OCI-LY7 (cell line): Measurements from ENCODE around the gene C1orf198.

Experiments used
- EZH2phosphoT487 ChIP-seq: fragments of 200-600 bp; sonication (generic); IDR thresholded peaks from 2 replicates; pipeline ENCODE4 v1.6.1; 2018; ENCODE audit warnings: low read depth, borderline replicate concordance, mild to moderate bottlenecking, mixed run types, antibody characterized with exemption, low read length, moderate library complexity, mixed read lengths
- TF ChIP-seq, protein P1 (sequence below): fragments of 200-600 bp; sonication (generic); conservative IDR thresholded peaks from 2 replicates; pipeline ENCODE4 v1.5.1; 2014; ENCODE audit warnings: mild to moderate bottlenecking, antibody characterized with exemption, low read length, moderate library complexity, mixed read lengths

DNA sequence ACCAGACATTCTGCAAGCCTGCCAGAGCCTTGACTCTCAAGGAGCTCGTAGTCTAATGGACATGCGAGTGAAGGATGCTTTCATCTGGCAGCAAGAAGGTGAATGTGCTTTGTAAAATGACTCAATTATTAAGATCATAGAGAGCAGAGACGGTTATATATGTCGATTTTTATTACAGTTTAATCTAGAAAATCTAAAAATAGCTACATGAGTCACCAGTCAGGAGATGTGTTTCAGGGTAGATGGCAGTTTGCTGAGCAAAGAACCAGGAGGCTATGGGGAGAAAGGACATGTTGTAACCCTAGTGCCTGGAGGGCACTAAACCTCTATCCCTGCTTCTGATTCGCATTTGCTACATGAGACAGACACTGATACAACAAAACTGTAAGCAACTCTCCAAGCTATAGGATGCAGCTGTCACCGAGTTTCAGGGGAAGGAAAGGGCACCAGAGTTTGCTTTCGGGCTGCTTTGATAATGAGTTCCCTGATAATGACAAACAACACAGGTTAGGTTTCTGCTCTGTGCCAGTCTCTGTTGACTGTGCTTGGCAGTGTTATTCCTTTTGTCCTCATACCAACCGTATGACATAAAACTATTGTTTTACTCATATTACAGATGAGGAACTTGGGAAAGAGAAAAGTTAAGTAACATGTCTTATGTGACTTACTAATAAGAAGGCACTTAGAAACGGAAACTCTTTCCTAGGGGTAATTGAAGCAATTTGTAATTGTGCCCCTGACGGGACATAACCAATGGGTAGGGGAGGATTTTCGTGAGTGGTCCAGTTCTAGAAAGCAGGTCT, 43.2 kb downstream of the C1orf198 start:
- TF ChIP-seq, protein P1, sequence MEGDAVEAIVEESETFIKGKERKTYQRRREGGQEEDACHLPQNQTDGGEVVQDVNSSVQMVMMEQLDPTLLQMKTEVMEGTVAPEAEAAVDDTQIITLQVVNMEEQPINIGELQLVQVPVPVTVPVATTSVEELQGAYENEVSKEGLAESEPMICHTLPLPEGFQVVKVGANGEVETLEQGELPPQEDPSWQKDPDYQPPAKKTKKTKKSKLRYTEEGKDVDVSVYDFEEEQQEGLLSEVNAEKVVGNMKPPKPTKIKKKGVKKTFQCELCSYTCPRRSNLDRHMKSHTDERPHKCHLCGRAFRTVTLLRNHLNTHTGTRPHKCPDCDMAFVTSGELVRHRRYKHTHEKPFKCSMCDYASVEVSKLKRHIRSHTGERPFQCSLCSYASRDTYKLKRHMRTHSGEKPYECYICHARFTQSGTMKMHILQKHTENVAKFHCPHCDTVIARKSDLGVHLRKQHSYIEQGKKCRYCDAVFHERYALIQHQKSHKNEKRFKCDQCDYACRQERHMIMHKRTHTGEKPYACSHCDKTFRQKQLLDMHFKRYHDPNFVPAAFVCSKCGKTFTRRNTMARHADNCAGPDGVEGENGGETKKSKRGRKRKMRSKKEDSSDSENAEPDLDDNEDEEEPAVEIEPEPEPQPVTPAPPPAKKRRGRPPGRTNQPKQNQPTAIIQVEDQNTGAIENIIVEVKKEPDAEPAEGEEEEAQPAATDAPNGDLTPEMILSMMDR = no peak
- TF ChIP-seq EZH2phosphoT487 = no peak
